Right lobe of liver (tissue), 4 donors: Measurements from ENCODE around the gene FSTL4.
"Not testable (repeated sequence)": the region's sequence is repeated elsewhere in the genome, so short reads cannot be mapped to it uniquely, and the experiment has no call there.

Experiments used
- CTCF ChIP-seq, 4 donors: fragments of 200-600 bp in 3 of 4; fragments of 450-650 bp in 1 of 4; IDR thresholded peaks; one replicate each; pipeline versions ENCODE4 v1.5.1 to v1.8.0; 2016 to 2022; ENCODE audit warnings: antibody characterized with exemption in 4 of 4, mild to moderate bottlenecking in 2 of 4
- POLR2A ChIP-seq: fragments of 450-650 bp; IDR thresholded peaks from one replicate; pipeline ENCODE4 v1.6.1; 2017; ENCODE audit warnings: antibody characterized with exemption, mild to moderate bottlenecking
- donor health status: DM: no; HTN: no; CAD: no.
- donor health status: DM: no; HTN: no; CAD: no.
- donor health status: DM: no; HTN: yes; CAD: no.

- TF ChIP-seq CTCF (IDR thresholded peaks at IDR 0.05); POLR2A: not testable (repeated sequence)
These were observed 441.5 kb downstream of the FSTL4 start for GRCh38 chr5:133170756-133171387.
